ENCODE data around the gene CAMTA1.

- TF ChIP-seq CTCF (IDR thresholded peaks at IDR 0.05) = no peak
- TF ChIP-seq POLR2A (IDR thresholded peaks at IDR 0.05) = no peak
Observed at GRCh38 chr1:7555391-7556185, 770.3 kb downstream of the CAMTA1 start.
